Measurements from ENCODE around the gene GGCT.

GGCT gene

GRCh38 chr7:30463405-30464145, 41.1 kb downstream of the GGCT start:
- no peak for DNase-seq (ENCODE audit: low read depth in 2 of 2)

GRCh38 chr7:30462179-30462578, 42.5 kb downstream of the GGCT start:
- no peak for DNase-seq (ENCODE audit: low read depth in 2 of 2)

GRCh38 chr7:30460246-30460633, 44.4 kb downstream of the GGCT start:
- no peak for DNase-seq (ENCODE audit: low read depth in 2 of 2)

GRCh38 chr7:30459591-30460245, 44.9 kb downstream of the GGCT start:
- DNase-seq (ENCODE audit: low read depth in 2 of 2) = no peak

- DNase-seq (ENCODE audit: low read depth in 2 of 2) = no peak
These were observed 46.3 kb downstream of the GGCT start for GRCh38 chr7:30458311-30458710.

GRCh38 chr7:30453921-30454320, 50.7 kb downstream of the GGCT start:
- no peak for DNase-seq (ENCODE audit: low read depth in 2 of 2)

- no peak for DNase-seq (ENCODE audit: low read depth in 2 of 2)
These were observed 51.6 kb downstream of the GGCT start for GRCh38 chr7:30453016-30453415.

GRCh38 chr7:30452280-30452930, 52.2 kb downstream of the GGCT start:
- no peak for DNase-seq (ENCODE audit: low read depth in 2 of 2)

GRCh38 chr7:30451539-30452279, 52.9 kb downstream of the GGCT start:
- no peak for DNase-seq (ENCODE audit: low read depth in 2 of 2)

GRCh38 chr7:30450983-30451497, 53.6 kb downstream of the GGCT start:
- no peak for DNase-seq (ENCODE audit: low read depth in 2 of 2)

GRCh38 chr7:30450240-30450982, 54.2 kb downstream of the GGCT start:
- no peak for DNase-seq (ENCODE audit: low read depth in 2 of 2)

- DNase-seq (ENCODE audit: low read depth in 2 of 2) = no peak
These were observed 56.0 kb downstream of the GGCT start for GRCh38 chr7:30448461-30449189.

GRCh38 chr7:30447466-30447865, 57.2 kb downstream of the GGCT start:
- DNase-seq (ENCODE audit: low read depth in 2 of 2) = no peak

Measured in stimulated activated CD4-positive, alpha-beta T cell treated with anti-CD3 and anti-CD28 coated beads, Interleukin-12 subunit alpha, Interleukin-12 subunit beta, amount 100 ng/mL, for 24 hours (primary cell).